Left kidney (tissue), 2 donors: Measurements from ENCODE around the gene MINDY1. TPM values are rescaled to one million over a fixed set of nuclear protein-coding genes. Genes with fewer than 3 reads are reported as not detected.

Source experiments
- DNase-seq: peaks from one replicate; pipeline ENCODE4 v3.0.0-alpha.2; 2013
- polyA plus RNA-seq: library from polyadenylated mRNA; unstranded; fragments of 120-200 nt; gene quantifications from one replicate; pipeline ENCODE4 v1.2.1, GENCODE V29; 2013; ENCODE audit not compliant: insufficient read length

The MINDY1 gene
- polyA plus RNA-seq, 1 donor: 47.9 TPM

DNA sequence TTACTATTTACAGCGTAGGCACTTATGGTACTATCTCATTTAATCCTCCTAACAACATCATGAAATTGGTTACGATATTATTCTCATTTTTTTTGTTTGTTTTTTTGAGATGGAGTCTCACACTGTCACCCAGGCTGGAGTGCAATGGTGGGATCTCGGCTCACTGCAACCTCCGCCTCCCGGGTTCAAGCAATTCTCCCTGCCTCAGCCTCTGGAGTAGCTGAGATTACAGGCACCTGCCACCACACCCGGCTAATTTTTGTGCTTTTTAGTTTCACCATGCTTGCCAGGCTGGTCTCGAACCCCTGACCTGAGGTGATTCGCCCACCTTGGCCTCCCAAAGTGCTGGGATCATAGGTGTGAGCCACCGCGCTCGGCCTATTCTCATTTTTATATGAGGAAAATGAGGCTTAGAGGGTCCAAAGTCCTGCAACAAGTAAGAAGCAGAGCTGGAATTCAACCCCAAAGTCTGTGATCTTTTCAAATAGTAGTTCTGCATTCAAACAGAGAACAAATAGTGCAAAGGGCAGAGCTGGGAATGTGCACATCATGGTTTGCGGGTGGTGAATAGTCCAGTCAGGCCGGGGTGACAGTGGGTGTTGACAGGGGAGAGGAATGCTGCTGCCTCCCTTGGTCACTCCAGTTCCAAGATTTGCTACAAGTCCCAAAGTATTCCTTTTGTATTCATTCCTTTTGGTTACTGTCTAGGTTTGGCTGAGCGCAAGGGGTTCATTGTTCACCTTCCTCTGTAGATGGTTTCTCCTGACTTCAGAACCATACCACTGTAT is 6.2 kb upstream of the MINDY1 start:
- DNase-seq: no peak

DNA sequence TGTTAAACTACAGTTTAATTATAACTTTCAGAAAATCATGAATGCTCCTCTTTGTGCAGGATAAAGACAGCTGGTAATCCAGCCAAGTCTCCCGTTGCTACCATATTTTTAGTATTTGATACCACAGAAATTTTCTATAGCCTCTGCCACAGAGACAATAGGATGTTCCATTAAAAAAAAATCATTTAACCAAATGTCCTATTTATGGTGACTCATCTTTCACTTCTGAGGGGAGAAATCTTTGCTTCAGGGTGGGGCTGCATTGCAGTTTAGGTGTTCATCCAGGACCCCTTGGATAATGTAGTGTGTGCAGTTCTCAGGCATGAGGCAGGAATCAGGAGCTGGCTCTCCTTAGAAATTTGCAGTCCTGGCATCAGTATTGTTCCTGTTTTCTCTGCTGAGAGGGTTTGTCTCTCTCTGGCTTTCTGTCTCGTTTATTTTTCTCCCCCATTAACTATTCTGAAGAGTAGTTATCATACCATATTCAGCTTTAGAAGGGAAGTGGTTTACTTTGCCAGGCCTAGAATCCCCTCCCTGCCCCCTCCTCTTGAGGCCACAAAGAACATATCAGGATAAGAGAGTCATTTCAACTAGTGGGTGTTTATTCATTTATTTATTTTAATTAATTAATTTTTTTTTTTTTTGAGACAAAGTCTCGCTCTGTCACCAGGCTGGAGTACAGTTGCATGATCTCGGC is 4.6 kb upstream of the MINDY1 start:
- DNase-seq: no peak

DNA sequence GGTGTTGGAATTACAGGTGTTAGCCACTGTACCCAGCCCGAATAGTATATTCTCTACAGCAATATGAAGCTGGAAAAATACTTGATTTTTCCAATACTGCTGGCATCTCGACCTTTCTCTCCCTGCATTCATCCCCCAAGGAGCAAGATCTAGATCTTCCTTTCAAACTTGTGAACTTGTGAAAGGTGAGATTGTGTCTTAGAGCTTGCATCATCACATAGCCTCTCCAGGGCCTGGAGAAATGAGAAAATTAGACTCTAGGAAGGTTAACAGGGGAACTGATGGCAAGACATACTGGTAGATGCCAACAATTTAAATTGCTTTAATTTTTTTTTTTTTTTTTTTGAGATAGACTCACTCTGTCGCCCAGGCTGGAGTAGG is 3.6 kb upstream of the MINDY1 start:
- no peak for DNase-seq

DNA sequence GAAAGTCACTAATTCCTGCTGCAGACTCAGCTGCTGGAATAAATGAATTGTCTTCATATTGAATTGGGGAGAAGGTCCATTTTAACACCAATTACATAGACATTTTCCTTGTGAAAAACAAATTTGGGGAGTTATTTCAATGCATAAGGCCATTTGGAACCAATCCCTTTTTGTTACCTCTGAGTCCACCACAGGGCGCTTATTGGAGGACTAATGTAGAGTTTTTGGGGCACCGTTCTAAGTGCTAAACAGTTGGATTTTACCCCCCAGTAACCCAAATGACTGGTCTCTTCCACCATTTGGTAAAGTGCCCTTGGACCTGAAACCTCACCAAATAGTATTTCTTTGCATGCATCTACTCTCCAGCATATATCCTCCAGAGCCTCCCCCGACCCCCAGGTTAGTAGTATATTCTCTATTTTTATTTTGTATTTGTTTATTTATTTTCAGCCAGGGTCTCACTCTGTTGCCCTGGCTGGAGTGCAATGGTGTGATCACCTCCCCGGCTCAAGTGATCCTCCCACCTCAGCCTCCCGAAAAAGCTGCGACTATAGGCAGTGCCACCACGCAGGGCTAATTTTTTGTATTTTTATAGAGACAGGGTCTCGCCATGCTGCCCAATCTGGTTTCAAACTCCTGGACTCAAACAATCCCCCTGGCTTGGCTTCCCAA is 3.1 kb upstream of the MINDY1 start:
- no peak for DNase-seq

DNA sequence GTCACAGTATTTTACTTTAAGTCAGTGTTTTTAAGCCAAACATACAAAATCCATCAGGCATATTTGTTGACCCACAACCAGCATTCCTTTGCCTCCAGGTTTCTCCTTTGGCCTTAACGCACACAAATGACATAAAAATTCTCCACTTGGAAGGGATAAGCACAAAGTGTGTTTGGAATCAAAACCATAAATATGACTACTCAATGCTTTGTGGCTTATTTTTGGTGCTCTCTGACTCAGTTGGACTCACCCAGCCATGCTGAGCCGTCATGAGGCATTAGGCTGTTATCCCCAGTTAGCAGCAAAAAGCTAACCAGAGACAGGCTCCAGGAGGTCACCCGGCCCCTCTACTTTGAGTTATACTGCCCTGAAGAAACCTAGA is 2.5 kb upstream of the MINDY1 start:
- DNase-seq: no peak

DNA sequence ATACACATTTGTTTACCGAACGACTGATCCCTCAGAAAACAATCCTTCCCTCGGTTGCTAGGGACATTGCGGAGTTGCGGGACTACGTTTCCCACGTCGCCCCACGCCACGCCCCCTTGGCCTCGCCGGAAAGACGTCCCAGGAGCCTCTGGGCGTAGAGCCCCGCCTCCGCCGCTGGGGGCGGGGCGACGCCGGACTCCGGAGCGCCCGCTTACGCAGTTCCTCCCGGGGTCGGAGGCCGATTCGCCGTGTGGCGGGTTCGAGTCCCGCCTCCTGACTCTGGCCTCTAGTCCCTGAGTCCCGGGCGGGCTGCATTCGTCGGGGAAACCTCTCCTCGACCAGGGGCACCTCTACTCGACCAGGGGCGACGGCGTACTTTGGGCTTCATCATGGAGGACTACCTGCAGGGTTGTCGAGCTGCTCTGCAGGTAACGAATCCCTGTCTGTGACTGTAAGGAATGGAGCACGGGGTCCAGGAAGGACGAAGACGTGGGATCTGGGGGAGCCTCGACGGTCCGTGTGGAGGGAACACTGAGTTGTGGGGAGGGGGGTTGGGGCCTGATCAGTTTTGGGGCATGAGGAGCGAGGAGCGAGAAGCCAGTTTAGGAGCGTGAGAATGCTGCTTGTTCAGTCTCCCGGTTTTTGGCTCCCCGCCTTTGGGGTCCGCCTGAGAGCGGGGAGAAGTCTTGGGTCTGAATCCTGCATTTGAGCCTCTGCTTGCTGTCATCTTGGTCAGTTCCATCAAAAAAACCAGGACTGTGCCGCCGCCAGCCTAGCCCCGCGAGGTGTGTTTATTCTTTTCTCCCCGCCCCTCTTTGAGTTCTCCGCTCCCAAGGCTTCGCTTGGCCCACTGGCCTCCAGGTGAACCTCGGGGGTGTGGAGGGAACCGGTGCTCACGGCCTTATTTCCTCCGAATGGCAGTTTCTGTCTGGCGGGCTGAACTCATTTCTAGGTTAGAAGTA is 1.8 kb upstream of the MINDY1 start, which contains the start of gene PRUNE1:
Gene PRUNE1 (plus strand): TSS at position 206 of the 962 bp plus-strand sequence. CDS start 184 bp downstream, at position 390.
- DNase-seq: peak; percentile 95

DNA sequence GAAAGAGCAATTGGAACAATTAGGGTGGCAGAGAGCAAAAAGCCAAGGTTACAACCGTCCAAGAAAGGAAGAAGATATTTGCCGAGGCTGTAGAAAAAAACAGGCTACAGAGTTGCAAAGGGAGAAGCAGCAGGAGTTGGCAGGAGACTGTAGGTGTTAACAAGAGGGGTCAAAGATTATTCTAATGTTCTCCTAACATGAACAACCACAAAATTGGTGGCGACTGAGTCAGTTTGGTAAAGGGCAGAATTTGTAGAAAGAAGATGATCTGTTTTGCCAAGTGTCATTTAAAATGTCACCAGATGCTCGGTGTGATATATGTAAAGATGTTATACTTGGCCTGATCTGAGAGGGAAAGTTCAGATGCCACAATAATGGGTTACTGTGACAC is 1.1 kb upstream of the MINDY1 start:
- no peak for DNase-seq

DNA sequence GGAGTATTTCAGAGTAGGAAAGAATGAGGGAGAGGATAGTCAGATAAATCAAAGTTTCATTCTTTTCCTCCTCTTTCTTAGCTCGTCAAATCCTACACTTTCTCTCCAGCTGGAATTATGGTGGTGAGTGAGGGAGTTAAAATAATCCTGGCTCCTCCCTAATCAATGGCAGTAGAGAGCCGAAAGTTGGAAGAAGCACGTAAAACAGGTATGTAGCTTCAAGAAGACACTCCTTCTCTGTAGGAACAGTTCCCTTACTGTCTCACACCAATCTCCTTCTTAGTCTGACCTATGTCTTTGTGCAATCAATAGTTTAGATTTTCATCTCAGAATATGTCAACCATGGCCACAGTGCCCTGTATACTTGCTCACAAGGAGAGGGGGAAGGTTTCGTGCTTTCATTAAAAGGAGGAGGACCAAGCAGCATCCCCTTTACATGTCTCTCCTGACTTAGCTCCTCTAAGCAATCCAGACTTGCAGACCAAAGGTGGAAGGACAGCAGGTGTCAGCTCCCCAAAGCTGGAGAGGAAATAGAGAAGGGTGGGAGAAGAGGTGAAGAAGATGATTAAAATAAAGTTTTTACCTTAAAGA is 878 bp downstream of the MINDY1 start:
- DNase-seq: no peak

DNA sequence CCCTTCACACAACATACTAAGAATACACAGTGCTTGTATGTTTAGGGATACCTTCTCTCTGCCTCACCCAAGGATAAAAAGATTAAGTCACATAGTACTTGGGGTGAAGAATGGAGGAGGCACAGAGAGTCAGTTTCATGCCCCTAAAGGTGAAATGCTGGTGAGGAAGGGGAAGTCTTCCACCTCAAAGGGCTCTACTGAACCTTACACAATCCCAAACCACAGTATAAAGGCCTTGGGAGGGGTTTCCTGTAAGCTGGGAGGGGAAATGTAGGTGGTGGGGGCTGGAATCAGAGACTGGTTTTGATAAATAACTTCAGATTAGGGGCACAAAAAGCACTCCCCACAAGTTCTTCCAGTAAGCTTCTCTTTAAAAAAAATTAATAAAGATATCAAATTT is 3.5 kb downstream of the MINDY1 start:
- DNase-seq: no peak

DNA sequence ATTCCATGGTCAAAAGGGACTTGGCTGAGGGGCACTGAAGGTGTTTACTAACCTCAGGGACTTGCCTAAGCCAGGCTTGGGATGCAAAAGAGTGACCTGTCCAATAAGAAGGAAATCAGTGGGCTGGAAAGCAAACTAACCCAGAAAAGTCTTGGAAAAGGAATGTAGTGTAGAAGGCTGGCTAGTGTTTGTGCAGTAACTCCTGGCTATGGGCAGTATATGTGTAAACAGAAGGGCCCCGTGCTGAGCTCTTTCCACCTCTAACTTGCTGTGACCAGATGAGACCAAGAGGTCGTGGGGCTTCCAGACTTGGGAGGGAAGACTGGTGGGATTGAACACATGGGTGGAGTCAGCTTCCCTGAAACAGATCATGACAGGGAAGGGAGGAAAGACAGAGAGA is 4.1 kb downstream of the MINDY1 start:
- DNase-seq: no peak

DNA sequence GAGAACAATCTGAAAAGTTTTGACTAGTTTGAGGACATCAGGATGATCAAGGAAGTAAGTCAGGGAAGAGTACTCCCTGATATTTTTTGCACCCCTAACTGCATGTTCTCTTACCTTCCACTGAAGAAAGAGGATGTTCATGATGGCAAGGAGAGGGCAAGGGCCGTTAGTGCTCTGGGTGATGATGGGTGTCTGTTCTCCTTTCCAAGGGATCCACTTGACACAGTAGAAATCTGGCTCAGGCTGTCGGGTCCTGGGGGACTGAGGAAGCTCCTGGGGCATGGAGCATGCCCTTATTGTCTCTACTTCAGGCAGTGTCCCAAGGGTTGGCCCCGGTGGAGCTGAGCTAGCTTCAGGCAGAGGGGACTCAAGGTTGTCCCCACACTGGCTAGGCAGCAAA is 4.7 kb downstream of the MINDY1 start:
- DNase-seq: no peak

DNA sequence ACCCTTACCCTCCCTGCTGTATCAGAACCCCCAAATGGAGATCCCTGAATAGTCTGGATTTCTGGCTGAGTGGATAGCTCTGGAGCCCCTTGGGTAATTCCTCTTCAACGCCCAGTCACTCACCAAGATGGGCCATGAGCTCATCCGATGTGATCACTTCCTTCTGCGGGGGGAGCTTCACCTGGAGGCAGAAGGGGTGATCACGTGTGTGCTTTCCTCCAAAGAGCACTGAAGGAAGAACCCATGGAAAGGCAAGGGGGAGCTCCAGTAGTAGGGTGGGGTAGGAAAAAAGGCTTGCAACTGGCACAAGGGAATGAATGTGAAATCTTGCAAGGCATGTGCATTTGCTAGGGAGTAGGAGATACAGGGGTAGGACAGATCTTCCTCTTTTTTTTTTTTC is 5.1 kb downstream of the MINDY1 start:
- no peak for DNase-seq

DNA sequence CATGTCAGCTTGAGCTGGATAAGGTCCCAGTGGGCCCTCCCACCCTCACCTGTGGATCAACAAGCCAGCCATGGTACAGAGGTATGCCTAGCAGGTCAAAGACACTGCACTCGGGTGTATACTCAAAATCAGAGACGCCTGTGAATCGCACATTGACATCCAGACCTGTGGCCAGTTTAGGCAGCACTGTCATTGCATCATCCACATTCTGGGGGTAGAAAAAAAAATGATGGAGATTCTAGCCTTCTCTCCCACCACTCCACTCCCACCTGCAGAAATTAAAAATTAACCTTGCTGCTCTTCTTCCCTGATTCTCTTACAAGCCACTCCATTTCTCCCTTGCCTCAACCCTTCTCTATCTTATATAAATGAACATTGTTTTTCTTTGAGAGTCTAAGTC is 6.3 kb downstream of the MINDY1 start:
- DNase-seq: no peak

DNA sequence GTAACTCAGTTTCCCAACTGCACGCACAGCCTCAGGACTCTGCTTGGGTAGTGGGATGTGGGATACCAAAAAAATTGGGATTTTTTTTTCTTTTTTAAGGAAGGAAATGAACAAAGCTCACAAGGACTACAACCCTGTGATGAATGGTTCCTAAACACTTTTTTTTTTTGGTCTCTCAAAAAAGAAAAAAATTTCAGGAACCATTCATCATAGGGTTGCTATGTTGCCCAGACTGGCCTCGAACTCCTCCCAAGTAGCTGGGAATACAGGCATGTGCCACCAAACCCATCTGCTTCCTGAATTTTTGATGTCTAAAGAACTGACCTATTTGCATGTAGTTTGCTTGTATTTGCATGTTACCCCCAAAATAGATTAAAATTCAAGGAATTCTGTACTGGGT is 6.8 kb downstream of the MINDY1 start:
- no peak for DNase-seq

DNA sequence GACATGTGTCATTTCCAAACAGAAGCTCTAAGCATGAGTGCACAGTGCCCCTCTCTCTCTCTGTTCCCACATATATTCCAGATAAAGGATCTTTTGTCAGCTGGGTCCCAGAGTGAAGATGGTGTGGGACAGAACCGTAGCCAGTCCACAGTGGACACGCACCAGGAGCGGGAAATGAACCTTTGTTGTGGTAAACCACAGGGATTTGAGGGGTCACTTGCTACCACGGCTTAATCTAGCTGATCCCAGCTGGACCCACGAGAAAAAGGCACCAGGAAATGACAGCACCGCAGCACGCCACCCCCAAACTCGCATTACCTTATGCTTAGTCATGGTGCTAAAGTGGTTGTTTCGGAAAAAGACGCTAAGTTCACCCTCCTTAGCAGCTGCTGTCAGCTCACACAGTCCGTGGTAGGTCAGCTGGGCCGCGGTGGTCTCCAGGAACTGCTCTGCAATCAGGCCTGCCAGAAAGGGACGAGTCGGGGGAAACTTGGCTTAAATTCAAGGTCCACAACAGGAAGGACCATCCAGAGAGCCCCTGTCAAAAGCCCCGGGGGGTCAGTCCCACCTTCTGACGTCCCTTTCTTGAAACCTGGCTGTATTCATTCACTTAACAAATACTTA is 7.5 kb downstream of the MINDY1 start:
- DNase-seq: no peak

DNA sequence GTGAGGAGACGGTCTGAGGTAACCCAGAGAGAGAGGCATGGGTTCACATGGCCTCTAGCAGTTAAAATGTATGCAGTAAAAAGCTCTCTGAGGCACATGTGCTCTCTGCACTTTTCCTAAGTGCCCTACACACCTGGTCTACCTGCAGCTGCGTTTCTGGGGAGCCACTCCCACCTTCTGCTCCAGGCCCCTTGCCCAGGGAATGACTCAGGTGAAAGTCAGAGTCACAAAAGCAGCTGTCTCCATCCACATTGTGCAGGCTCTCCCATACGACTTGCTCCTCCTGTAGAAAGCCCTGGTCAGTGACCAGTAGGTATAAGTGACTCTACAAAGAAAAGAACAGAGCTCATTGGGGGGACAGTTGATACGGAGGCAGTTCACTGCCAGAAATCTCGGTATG is 8.8 kb downstream of the MINDY1 start:
- no peak for DNase-seq

DNA sequence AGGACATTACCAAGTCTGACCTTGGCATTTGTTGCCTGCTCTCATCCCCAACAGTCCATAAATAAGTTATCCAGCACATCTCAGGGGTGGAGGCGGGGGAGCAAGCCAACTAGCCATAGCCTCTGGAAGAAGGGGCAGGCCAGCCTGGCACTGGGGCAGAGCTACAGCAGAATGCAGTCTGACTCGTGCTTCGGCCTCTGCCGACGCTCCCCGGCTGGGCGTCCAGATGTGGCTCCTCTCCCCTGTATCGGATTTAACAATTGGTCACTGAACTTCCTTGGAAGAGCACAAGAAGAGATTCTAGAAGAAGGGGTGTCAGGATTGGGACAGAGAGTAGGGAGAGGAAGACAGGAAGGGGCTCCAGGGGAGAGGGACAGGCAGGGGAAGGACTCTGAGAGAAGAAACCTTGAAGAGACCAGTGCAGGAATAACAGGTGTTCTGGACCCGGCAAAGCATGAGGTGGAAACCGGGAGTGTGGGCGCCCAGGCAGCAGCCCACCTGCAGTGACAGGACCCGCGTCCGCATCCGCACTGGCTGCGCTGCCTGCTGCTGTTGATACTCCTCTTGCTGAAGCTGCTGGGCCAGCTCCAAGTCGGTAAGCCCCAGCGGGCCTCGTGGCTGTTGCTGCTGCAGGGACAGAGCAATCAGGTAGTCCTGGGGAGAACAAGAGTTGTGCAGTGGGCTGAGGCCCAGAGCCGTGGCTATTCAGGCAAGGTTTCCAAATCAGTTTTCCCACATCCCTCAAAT is 9.4 kb downstream of the MINDY1 start:
- no peak for DNase-seq

DNA sequence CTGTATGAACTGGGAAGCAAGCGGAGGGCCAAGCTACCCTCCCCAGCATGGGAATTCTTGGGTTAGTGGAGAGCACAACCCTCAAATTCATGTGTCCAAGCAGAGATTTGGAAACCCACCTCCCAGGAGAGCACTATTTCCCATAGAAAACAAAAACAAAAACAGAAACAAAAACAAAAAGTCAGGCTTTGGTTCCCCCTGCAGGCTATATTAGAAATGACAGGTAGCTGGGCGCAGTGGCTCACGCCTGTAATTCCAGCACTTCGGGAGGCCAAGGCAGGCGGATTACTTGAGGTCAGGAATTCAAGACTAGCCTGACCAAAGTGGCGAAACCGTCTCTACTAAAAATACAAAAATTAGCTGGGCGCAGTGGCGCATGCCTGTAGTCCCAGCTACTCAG is 10.8 kb downstream of the MINDY1 start:
- no peak for DNase-seq

DNA sequence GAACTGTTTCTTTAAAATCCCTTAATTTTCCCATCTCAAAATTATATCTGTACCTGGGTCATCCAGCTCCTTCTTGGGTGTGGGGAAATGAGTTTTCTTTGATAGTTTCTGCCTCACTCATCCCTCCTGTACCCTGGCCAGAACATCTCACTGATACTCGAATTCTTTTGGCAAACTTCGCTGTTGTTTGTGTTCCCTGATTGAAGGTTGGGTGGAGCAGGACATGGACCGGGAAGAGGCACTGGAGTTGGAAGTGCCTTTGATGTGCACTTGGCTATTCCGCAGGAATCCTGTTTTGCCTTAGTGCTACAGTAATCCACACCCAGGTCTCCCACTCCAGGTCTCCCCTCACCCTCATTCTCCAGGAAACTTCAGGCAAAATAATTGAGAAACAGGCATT is 11.2 kb downstream of the MINDY1 start:
- no peak for DNase-seq

DNA sequence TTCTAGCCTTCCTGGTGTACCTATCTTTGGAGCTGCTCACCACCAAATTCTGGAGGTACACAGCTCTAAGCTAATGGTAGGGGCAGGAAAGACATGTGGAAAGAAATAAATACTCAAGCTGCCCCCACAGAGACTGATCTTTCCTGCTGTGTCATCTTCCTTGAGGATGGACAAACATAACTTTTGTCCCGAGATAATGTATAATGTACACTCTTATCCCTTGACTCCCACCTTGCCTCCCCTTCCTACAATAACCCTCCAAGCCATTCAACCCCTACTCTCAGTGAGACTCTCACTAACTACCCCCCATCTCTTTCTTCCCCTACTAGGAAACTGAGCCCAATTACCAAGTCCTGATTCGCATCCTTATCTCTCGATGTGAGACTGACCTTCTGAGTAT is 12.5 kb downstream of the MINDY1 start:
- no peak for DNase-seq

DNA sequence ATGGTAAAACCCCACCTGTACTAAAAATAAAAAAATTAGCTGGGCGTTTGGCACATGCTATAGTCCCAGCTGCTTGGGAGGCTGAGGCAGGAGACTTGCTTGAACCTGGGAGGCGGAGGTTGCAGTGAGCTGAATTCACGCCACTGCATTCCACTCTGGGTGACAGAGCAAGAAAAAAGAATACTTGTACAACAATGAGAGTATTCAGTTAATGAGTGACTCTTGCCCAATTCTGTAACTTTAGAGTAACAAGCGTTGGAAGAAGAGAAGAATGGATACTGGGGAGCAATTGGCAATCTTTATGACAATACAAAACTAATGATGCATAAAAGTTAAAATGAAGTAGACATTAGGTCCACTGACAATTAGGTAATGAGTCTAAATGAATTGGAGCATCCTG is 14.1 kb downstream of the MINDY1 start:
- no peak for DNase-seq
